MV-4-11 (cell line): ENCODE data around the gene TMEM125.

ENCODE experiments used
- DNase-seq: peaks from one replicate; lab custom pipeline; 2025; lab: John Stamatoyannopoulos, UW

Gene TMEM125

DNA sequence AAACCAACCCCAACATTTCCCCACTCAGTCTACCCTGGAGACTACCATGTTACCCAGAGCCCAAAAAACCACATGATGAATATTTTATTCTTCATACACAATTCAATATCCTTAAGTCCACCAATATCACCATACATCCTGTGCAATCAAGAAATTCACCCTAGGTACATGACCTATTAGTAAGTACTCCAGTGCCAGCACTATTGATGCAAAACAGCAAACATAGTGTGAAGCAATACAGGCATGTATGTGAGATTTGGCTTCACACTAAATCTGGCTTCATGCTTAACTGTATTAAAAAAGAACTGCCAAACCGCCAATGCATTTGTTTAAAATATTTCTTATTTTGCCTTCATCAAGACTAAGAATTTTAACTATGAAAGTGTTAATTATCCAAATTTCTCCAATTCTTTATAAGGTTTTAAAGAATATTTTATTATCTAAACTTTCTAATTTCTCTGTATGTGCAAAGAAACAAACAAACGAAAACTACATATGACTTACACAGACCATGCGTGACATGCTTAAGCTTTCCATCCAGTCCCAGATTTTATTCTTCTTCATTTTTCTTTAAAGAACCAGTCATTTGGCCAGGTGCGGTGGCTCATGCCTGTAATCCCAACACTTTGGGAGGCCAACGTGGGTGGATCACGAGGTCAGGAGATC, 22.4 kb upstream of the TMEM125 start:
- DNase-seq = no peak

- DNase-seq = no peak
These were observed 19.4 kb upstream of the TMEM125 start for GRCh38 chr1:43250351-43250761.

DNA sequence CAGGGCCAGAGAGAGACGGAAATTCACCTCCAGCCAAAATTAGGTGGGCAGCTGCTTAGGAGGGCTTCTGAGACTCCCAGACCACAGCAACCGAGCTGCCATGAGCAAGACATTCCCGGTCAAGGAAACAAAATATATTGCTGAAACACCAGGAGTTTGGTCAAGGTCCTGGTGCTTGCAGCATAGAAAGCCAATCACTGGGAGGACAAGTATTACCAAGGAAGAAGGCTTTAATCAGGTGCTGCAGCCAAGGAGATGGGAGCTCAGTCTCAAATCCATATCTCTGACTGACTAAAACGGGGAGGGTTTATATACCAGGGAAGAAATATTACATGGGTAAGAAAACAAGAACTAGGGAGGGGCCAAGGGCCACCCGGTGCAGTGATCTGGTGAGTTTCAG, 18.8 kb upstream of the TMEM125 start:
- no peak for DNase-seq

GRCh38 chr1:43252225-43252624, 17.6 kb upstream of the TMEM125 start:
- no peak for DNase-seq

DNA sequence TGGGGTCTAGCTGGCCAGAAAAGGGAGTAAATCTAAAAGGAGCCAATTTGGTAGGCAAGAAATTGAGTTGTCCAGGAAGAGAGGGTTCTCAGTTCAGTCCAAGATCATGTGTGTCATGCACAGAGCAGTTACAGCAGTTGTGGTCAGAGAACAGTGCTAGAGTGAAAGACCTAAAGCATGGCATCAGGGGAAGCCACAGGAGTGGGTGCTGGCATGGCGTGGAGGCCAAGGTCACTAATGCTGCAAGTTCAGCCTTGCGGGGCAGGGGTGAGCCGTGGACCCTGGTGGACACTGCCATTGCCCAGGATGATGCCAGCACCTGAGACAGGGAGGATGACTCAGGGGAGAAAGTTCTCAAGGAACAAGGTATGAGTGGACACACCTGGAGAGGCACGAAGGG, 16.6 kb upstream of the TMEM125 start:
- DNase-seq = no peak

GRCh38 chr1:43253876-43254275, 15.9 kb upstream of the TMEM125 start:
- no peak for DNase-seq

DNA sequence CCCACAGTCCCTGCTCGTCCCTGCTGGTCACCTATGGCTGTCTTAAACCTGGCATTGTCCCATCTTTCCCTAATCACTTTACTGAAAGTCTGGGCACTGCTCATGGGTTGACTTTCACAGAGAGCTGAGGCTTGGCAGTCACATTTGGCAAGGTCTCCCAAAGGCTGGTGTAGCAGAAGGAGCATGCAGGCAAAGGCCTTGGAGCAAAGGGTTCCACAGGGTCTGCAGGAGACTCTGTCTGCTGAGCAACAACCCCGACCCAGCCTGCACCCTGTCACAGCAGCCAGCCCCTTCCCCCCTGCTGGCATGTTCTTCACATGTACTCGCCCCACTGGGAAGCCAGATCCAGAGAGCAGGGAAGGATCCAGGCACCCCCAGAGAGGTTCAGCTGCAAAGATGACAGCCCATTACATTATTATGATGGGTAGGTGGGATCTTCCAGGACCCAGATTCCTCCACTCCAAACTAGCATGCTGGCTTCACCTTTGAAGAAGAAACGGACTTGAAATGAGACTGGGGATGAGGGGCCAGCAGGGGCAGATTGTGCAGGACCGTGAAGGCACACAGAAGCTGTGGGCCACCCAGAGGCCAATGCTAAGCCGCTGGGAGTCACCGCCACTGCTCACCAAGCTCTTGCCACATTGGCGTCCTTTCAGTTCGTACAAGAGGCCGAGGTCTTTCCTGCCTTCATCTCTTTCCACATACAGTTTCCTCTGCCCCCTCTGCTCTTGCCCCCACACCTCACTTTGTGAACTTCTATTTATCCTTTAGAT, 14.2 kb upstream of the TMEM125 start:
- no peak for DNase-seq

- DNase-seq = no peak
These were observed 12.9 kb upstream of the TMEM125 start for GRCh38 chr1:43256675-43257570.

DNA sequence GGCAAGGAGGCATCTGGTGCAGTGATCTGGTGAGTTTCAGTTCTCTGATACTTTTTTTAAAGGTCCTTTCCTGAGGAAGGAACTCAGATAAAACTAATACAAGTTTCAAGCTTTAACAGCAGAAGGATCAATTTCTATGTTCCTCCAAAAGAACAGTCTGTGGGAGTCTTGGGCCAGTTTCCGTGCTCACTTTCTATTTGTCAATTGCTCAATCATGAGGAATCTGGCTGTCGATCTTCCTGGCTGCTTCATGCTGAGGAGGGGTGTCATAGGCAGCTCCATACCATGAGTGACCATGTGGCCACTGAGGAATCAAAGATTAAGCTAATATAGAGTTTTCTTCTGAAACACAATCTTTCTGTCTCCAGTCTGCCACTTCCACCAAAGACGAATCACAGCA, 11.4 kb upstream of the TMEM125 start:
- no peak for DNase-seq

DNA sequence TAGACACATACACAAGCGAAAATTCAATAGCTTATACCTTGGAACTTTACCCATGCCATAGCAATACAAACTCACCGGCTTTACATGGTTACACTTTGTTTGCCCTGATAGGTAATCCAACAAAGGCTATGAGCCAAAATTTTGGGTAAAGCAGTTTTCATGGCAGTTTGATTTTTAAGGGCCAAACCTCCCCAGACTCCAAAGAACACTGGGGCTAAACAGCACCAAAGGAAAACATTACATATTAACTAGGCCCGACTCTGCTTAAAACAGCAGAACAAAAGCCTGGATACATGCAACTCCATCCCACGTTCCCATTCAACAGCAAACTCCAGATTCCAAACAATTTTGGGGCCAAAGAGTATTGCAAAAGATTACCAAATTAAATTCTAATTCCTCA, 4.4 kb upstream of the TMEM125 start:
- DNase-seq = no peak

- no peak for DNase-seq
These were observed 2.9 kb upstream of the TMEM125 start for GRCh38 chr1:43266881-43267280.

- no peak for DNase-seq
These were observed 2.4 kb upstream of the TMEM125 start for GRCh38 chr1:43267291-43267805.

- DNase-seq = no peak
These were observed 1.9 kb upstream of the TMEM125 start for GRCh38 chr1:43267818-43268425.

GRCh38 chr1:43270421-43271095, 775 bp downstream of the TMEM125 start:
- DNase-seq = no peak

DNA sequence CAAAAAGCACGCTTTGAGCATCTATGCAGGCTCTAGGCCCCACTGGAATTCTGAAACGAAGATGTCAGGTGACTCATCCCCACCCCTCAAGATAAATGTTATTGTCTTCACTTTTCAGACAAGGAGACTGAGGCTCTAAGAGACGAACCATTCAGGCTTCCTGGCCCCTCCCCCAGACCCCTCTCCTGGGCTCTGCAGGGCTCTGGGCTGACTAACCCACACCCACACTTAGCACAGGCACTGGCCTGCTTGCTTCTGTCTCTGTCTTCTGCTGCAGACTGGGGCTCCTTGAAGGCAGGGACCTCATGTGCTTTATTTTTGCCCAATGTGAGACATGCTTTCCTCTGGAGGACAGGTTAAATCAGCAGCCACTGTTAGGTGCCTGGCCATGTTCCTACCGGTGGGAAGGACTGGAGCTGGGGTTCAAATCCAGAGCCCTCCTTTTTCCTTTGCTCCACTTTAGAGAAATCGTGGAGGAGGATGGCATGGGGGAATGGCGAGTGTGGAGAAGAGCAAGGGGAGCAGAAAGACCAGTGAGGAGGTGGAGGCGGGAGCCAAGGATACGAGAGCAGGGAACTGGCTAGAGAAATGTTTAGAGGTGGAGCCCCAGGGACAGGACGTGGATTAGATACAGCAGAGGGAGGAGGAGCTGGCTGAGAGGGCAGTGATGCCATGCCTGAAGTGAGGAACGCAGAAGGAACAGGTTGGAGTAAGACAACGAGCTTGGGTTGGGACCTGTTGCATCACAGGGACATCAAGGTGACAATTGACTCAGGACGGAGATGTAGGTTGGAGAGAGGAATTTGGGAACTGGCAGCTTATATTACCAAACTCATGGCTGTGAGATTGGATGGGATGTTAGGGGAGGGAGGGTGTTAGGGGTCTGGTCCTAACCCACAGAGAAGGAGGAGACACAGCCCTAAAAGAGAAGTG, 1.7 kb downstream of the TMEM125 start:
- no peak for DNase-seq

DNA sequence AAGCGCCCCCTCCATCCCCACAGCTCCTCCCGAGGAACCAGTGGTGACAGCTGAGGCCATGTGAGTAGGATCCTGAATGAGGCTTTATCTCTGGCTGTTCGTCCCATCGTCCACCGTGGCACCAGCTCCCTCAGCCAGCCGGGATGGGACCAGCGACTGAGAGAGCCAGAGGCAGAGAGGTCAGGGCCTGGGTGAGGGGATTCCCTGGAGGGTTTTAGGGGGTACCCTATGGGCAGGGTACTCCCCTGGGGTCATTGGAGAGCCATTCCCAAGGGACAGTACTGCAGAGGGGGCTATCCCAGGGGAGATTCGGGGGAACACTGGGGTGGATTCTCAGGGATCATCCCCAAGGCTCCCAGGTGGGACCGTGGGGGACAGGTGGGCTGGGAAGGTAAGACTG, 2.4 kb downstream of the TMEM125 start:
- no peak for DNase-seq

DNA sequence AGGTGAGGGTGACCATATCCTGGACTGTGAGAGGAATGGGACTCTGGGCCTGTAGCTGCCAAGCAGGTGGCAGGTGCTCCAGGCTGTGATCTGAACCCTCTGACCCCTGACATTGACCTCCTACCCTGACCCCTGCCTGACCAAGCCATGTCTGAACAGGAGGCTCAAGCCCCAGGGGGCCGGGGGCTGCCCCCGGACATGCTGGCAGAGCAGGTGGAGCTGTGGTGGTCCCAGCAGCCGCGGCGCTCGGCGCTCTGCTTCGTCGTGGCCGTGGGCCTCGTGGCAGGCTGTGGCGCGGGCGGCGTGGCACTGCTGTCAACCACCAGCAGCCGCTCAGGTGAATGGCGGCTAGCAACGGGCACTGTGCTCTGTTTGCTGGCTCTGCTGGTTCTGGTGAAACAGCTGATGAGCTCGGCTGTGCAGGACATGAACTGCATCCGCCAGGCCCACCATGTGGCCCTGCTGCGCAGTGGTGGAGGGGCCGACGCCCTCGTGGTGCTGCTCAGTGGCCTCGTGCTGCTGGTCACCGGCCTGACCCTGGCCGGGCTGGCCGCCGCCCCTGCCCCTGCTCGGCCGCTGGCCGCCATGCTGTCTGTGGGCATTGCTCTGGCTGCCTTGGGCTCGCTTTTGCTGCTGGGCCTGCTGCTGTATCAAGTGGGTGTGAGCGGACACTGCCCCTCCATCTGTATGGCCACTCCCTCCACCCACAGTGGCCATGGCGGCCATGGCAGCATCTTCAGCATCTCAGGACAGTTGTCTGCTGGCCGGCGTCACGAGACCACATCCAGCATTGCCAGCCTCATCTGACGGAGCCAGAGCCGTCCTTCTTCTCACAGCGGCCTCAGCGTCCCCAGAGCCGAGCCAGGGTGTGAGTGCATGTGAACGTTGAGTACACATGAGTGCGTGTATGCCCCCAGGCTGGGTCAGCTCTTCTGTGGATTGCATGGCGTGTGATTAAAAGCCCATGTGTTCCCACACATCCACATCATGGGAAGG, 3.1 kb downstream of the TMEM125 start:
- DNase-seq = no peak

GRCh38 chr1:43273708-43274107, 3.9 kb downstream of the TMEM125 start:
- DNase-seq = no peak
